IMR-90 (cell line): ENCODE measurements around the gene KCNS1. TPM values are rescaled to one million over a fixed set of nuclear protein-coding genes. Genes with fewer than 3 reads are reported as not detected.

Experiments used
- ATAC-seq: fragments of 200-7000 bp; cut with Tn5 transposase; 2 replicates; pipeline ENCODE4 v1.9.1; 2020; ENCODE audit warnings: low read depth, mild to moderate bottlenecking, moderate library complexity
- BruUV-seq: library from RNA; stranded (reverse); fragments of 400-500 nt; replicated peaks from 2 replicates; lab custom pipeline; 2021; lab: Mats Ljungman, UMichigan
- CTCF ChIA-PET: fragments of 300-600 bp; formaldehyde crosslinking; extraction: SDS; loops from one replicate; lab custom pipeline; 2021; ENCODE audit warnings: antibody characterized with exemption; lab: Yijun Ruan, JAX
- POLR2A ChIA-PET: fragments of 300-600 bp; sonication (Branson Sonifier 250); formaldehyde crosslinking; loops from one replicate; lab custom pipeline; 2022; ENCODE audit warnings: antibody characterized with exemption; ENCODE audit not compliant: unreplicated experiment; lab: Charles Lee
- DNase-seq: peaks from one replicate; pipeline ENCODE4 v3.0.0; 2013
- H2AFZ ChIP-seq: replicated peaks from 2 replicates; pipeline ENCODE3; 2013; ENCODE audit warnings: low read length, mild to moderate bottlenecking; ENCODE audit not compliant: poor library complexity
- H2AK5ac ChIP-seq: 2 replicates; pipeline ENCODE4 v1.6.1; 2013; ENCODE audit warnings: low read depth, low read length, inconsistent platforms
- H2AK9ac ChIP-seq: replicated peaks from 2 replicates; pipeline ENCODE3; 2013; ENCODE audit warnings: mild to moderate bottlenecking, low read depth, low read length, moderate library complexity; ENCODE audit not compliant: poor library complexity
- H2BK120ac ChIP-seq: 2 replicates; pipeline ENCODE4 v1.6.1; 2013; ENCODE audit warnings: low read depth, low read length, inconsistent platforms
- H2BK15ac ChIP-seq: 3 replicates; pipeline ENCODE4 v1.6.1; 2013; ENCODE audit warnings: low read depth, low read length, inconsistent platforms
- H2BK20ac ChIP-seq: 2 replicates; pipeline ENCODE4 v1.6.1; 2013; ENCODE audit warnings: low read depth, mild to moderate bottlenecking, inconsistent platforms, low read length, moderate library complexity
- H2BK5ac ChIP-seq: 2 replicates; pipeline ENCODE4 v1.6.1; 2013; ENCODE audit warnings: mild to moderate bottlenecking, low read depth, low read length, inconsistent platforms; ENCODE audit not compliant: poor library complexity, severe bottlenecking
- H3K14ac ChIP-seq: replicated peaks from 2 replicates; pipeline ENCODE4 v1.6.1; 2013; ENCODE audit warnings: low read depth, low read length, inconsistent platforms
- H3K18ac ChIP-seq: 2 replicates; pipeline ENCODE4 v1.6.1; 2013; ENCODE audit warnings: low read depth, low read length, control low read depth
- H3K23ac ChIP-seq: 2 replicates; pipeline ENCODE4 v1.6.1; 2013; ENCODE audit warnings: low read depth, low read length, inconsistent platforms
- H3K27ac ChIP-seq: 2 replicates; pipeline ENCODE4 v1.5.1; 2013; ENCODE audit warnings: mild to moderate bottlenecking, control low read depth, low read length; ENCODE audit not compliant: insufficient read depth
- H3K27me3 ChIP-seq: 2 replicates; pipeline ENCODE4 v1.6.1; 2013; ENCODE audit warnings: low read length; ENCODE audit not compliant: control insufficient read depth, insufficient read depth
- H3K36me3 ChIP-seq: 2 replicates; pipeline ENCODE4 v1.6.1; 2013; ENCODE audit warnings: low read length, mixed read lengths; ENCODE audit not compliant: control insufficient read depth, insufficient read depth
- H3K4ac ChIP-seq: 2 replicates; pipeline ENCODE4 v1.6.1; 2013; ENCODE audit warnings: low read depth, low read length, inconsistent platforms
- H3K4me1 ChIP-seq: 2 replicates; pipeline ENCODE4 v1.6.1; 2013; ENCODE audit warnings: low read length, mixed read lengths; ENCODE audit not compliant: control insufficient read depth, insufficient read depth
- H3K4me2 ChIP-seq: 2 replicates; pipeline ENCODE4 v1.6.1; 2013; ENCODE audit warnings: low read depth, mild to moderate bottlenecking, control low read depth, low read length, moderate library complexity
- H3K4me3 ChIP-seq: 2 replicates; pipeline ENCODE4 v1.5.1; 2013; ENCODE audit warnings: low read depth, mild to moderate bottlenecking, control low read depth, low read length, moderate library complexity; ENCODE audit not compliant: insufficient read depth
- H3K56ac ChIP-seq: 2 replicates; pipeline ENCODE4 v1.6.1; 2013; ENCODE audit warnings: low read length, inconsistent platforms; ENCODE audit not compliant: insufficient read depth; ENCODE audit errors: extremely low read depth
- H3K79me1 ChIP-seq, 2 experiments: 2 replicates each; pipeline ENCODE4 v1.6.1; 2013; ENCODE audit warnings: low read length in 2 of 2, inconsistent platforms in 1 of 2, low read depth in 1 of 2
- H3K9ac ChIP-seq: 2 replicates; pipeline ENCODE4 v1.6.1; 2013; ENCODE audit warnings: low read depth, low read length, control low read depth
- H3K9me1 ChIP-seq: 2 replicates; pipeline ENCODE4 v1.6.1; 2013; ENCODE audit warnings: low read length, inconsistent platforms; ENCODE audit not compliant: insufficient read depth
- H3K9me3 ChIP-seq: 2 replicates; pipeline ENCODE4 v1.6.1; 2013; ENCODE audit warnings: low read length; ENCODE audit not compliant: control insufficient read depth, insufficient read depth
- H4K20me1 ChIP-seq: 2 replicates; pipeline ENCODE4 v1.6.1; 2013; ENCODE audit warnings: low read length, inconsistent platforms; ENCODE audit not compliant: insufficient read depth
- H4K5ac ChIP-seq: 2 replicates; pipeline ENCODE4 v1.6.1; 2013; ENCODE audit warnings: mild to moderate bottlenecking, low read depth, low read length, control low read depth
- H4K8ac ChIP-seq, 2 experiments: 2 replicates each; pipeline ENCODE4 v1.6.1; 2013; ENCODE audit warnings: low read depth in 2 of 2, low read length in 2 of 2, control low read depth in 1 of 2, inconsistent platforms in 1 of 2
- H4K91ac ChIP-seq: 2 replicates; pipeline ENCODE4 v1.6.1; 2013; ENCODE audit warnings: low read depth, low read length, inconsistent platforms; ENCODE audit not compliant: insufficient read depth
- CEBPB ChIP-seq: IDR thresholded peaks from 2 replicates; pipeline ENCODE4 v1.6.1; 2012; ENCODE audit warnings: low read depth, low read length, improper control_type of control experiment
- WGBS, 2 experiments: methylation state at CpG; one replicate each; pipeline versions ENCODE4 v1.1.5 to v1.1.7; 2013; ENCODE audit warnings: missing lambda C conversion rate in 2 of 2; ENCODE audit not compliant: insufficient read length in 1 of 2; ENCODE audit errors: extremely low coverage in 2 of 2; 5-methylcytosine and 5-hydroxymethylcytosine counted together
- dilution Hi-C: fragments of 300-500 bp; cut with HindIII; formaldehyde crosslinking; loops from one replicate; pipeline ENCODE4 v1.14.3; 2018; ENCODE audit warnings: low sequenced_read_pairs; ENCODE audit not compliant: unreplicated experiment
- in situ Hi-C: fragments of 300-500 bp; cut with MboI; formaldehyde crosslinking; loops from 3 replicates; pipeline ENCODE4 v1.14.3; 2019; ENCODE audit warnings: low sequenced_read_pairs, inconsistent platforms, mixed read lengths
- intact Hi-C: fragments of 100-400 bp; cut with micrococcal nuclease; formaldehyde crosslinking; loops from 2 replicates; pipeline ENCODE4 v1.10.0; 2022
- polyA plus RNA-seq, 3 experiments: library from polyadenylated mRNA; depleted of rRNA; stranded (reverse); fragments of >200 nt; gene quantifications; 2 replicates each; pipeline ENCODE4 v1.2.3, GENCODE V29; 2012; ENCODE audit warnings: low replicate concordance in 1 of 3
- total RNA-seq: library from RNA; depleted of rRNA; stranded (reverse); fragments of >200 nt; gene quantifications from 2 replicates; pipeline ENCODE4 v1.2.3, GENCODE V29; 2012
- TF ChIP-seq, protein P1 (sequence below): fragments of 150-350 bp; IDR thresholded peaks from 2 replicates; pipeline ENCODE4 v1.6.1; 2016; ENCODE audit warnings: low read depth, mild to moderate bottlenecking, low read length, moderate library complexity, borderline replicate concordance

Gene KCNS1
- total and polyA plus RNA-seq, 2 of the 4 experiments (the other 2 are of a cell fraction), result 0.54 to 0.62 TPM

DNA sequence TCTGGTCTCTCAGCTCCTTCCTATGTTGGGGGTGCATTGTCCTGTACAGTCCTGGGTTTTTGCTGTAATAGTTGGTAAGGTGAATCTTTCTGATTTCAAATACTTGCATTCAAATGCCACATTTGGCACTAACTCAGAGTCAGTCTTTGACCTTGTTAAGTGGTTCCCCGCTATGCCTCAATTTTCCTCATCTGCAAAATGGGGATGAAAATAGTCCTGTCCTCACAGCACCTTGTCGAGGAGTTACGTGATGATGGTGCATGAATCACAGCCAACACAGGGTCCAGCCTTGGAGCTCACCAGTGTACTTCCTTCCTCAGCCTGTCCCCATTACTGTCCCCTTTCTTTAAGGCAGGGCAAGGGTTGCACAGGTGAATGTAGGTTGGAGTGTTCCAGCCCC, 12.9 kb upstream of the KCNS1 start:
- Histone ChIP-seq H4K8ac (no peak overlapping the region), H2BK120ac (no peak overlapping the region), H4K91ac (no peak overlapping the region), H3K79me1 (no peaks in the 10 kb centered on the region), H2BK5ac (no peak overlapping the region), H3K18ac (no peak overlapping the region), H3K9me1 (no peaks in the 10 kb centered on the region), H3K27ac (no peak overlapping the region), H3K4ac (no peak overlapping the region), H2BK15ac (no peak overlapping the region), H2AK5ac (no peak overlapping the region), H2AK9ac (no peak overlapping the region), H2BK20ac (no peak overlapping the region), H3K9me3 (no peaks in the 10 kb centered on the region), H3K4me1 (no peaks in the 10 kb centered on the region), H3K36me3 (no peaks in the 10 kb centered on the region), H4K20me1 (no peaks in the 10 kb centered on the region), H3K14ac (no peak overlapping the region), H4K5ac (no peak overlapping the region), H3K9ac (no peak overlapping the region), H2AFZ (no peak overlapping the region), H3K23ac (no peak overlapping the region), H3K4me2 (no peak overlapping the region), H3K4me3 (no peak overlapping the region), H3K56ac (no peak overlapping the region), H3K27me3 (peaks cover 34% of the 10 kb centered on the region)
- POLR2A ChIA-PET, result no interaction called here
- no peak for ATAC-seq
- WGBS, 2 experiments, result no CpG with 5 or more reads among the region's 3 CpGs
- CTCF ChIA-PET, result interaction anchor here (0.9 kb wide), 1 partner anchor 70 kb away, joined by 3 read pairs; no protein-coding TSS in a partner anchor
- dilution Hi-C loops (no loop called here), in situ Hi-C loops (loop anchor here (25.0 kb wide), 1 partner anchor 173 kb away; no protein-coding TSS in a partner anchor), intact Hi-C loops (no loop called here)
- BruUV-seq, result no TSS peak
- TF ChIP-seq, protein P1, sequence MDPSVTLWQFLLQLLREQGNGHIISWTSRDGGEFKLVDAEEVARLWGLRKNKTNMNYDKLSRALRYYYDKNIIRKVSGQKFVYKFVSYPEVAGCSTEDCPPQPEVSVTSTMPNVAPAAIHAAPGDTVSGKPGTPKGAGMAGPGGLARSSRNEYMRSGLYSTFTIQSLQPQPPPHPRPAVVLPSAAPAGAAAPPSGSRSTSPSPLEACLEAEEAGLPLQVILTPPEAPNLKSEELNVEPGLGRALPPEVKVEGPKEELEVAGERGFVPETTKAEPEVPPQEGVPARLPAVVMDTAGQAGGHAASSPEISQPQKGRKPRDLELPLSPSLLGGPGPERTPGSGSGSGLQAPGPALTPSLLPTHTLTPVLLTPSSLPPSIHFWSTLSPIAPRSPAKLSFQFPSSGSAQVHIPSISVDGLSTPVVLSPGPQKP, result no peak
- TF ChIP-seq CEBPB, result no peak
- no peak for DNase-seq
